Lower lobe of right lung (tissue), 2 donors: ENCODE data around the gene BTBD16. TPM values are rescaled to one million over a fixed set of nuclear protein-coding genes. Genes with fewer than 3 reads are reported as not detected.

Source experiments
- ATAC-seq, 2 donors: fragments of 200-7000 bp; cut with Tn5 transposase; one replicate each; pipeline ENCODE4 v1.9.1; 2020 to 2022; ENCODE audit warnings: mild to moderate bottlenecking in 2 of 2, moderate library complexity in 2 of 2
- DNase-seq: peaks from one replicate; pipeline ENCODE4 v3.0.0-alpha.2; 2020
- H3K27ac ChIP-seq: fragments of 200-600 bp; one replicate; pipeline ENCODE4 v1.8.0; 2022
- H3K27me3 ChIP-seq: fragments of 200-600 bp; one replicate; pipeline ENCODE4 v1.8.0; 2022; ENCODE audit warnings: low read depth
- H3K36me3 ChIP-seq: fragments of 200-600 bp; one replicate; pipeline ENCODE4 v1.8.0; 2022; ENCODE audit warnings: mild to moderate bottlenecking
- H3K4me1 ChIP-seq: fragments of 200-600 bp; one replicate; pipeline ENCODE4 v1.8.0; 2022
- H3K4me3 ChIP-seq: fragments of 200-600 bp; one replicate; pipeline ENCODE4 v1.8.0; 2022; ENCODE audit warnings: mild to moderate bottlenecking
- H3K9me3 ChIP-seq: fragments of 200-600 bp; one replicate; pipeline ENCODE4 v1.8.0; 2022
- CTCF ChIP-seq: fragments of 200-600 bp; IDR thresholded peaks from one replicate; pipeline ENCODE4 v1.8.0; 2022; ENCODE audit warnings: antibody characterized with exemption, mild to moderate bottlenecking
- intact Hi-C: fragments of 100-400 bp; cut with DNase I; formaldehyde crosslinking; loops from one replicate; pipeline ENCODE4 v1.11.0; 2022
- total RNA-seq: library from RNA; stranded (reverse); fragmentation: NEBNext Ultra II Directional; extraction: Animal tissue kit (Norgen Biotek cat#: 25700); gene quantifications from one replicate; pipeline ENCODE4 v1.2.1, GENCODE V29; 2021
- donor health status: DM: no; HTN: yes; CAD: no; lungs with severe emphysema.

BTBD16 gene
- total RNA-seq, 1 donor from 2014 or later: 0.62 TPM

GRCh38 chr10:122348935-122349361 lies 77.9 kb downstream of the BTBD16 start:
- Histone ChIP-seq H3K27ac (no peak overlapping the region), H3K4me1 (no peaks in the 10 kb centered on the region), H3K36me3 (no peaks in the 10 kb centered on the region), H3K4me3 (no peak overlapping the region), H3K27me3 (no peaks in the 10 kb centered on the region), H3K9me3 (no peaks in the 10 kb centered on the region)
- intact Hi-C loops: no loop called here
- no peak for ATAC-seq
- TF ChIP-seq CTCF: no peak
- DNase-seq: no peak

- Histone ChIP-seq H3K4me3 (no peak overlapping the region), H3K27me3 (no peaks in the 10 kb centered on the region), H3K27ac (no peak overlapping the region), H3K9me3 (no peaks in the 10 kb centered on the region), H3K36me3 (no peaks in the 10 kb centered on the region), H3K4me1 (no peaks in the 10 kb centered on the region)
- intact Hi-C loops: no loop called here
- ATAC-seq (no peak), DNase-seq (no peak)
- TF ChIP-seq CTCF: no peak
Measured at GRCh38 chr10:122349758-122350369, 78.8 kb downstream of the BTBD16 start.

- Histone ChIP-seq H3K27ac (no peak overlapping the region), H3K4me1 (no peaks in the 10 kb centered on the region), H3K9me3 (no peaks in the 10 kb centered on the region), H3K4me3 (no peak overlapping the region), H3K36me3 (no peaks in the 10 kb centered on the region), H3K27me3 (no peaks in the 10 kb centered on the region)
- TF ChIP-seq CTCF: no peak
- ATAC-seq: no peak
- no peak for DNase-seq
- intact Hi-C loops: no loop called here
Measured at GRCh38 chr10:122350893-122351292, 79.8 kb downstream of the BTBD16 start.

GRCh38 chr10:122352817-122353525 lies 81.9 kb downstream of the BTBD16 start:
- intact Hi-C loops: no loop called here
- no peak for DNase-seq
- Histone ChIP-seq H3K4me3 (no peak overlapping the region), H3K27ac (no peak overlapping the region), H3K27me3 (no peaks in the 10 kb centered on the region), H3K4me1 (no peaks in the 10 kb centered on the region), H3K36me3 (no peaks in the 10 kb centered on the region), H3K9me3 (no peaks in the 10 kb centered on the region)
- no peak for TF ChIP-seq CTCF
- no peak for ATAC-seq

- no peaks in the 10 kb centered on the region for H3K4me1 ChIP-seq
- no peaks in the 10 kb centered on the region for H3K36me3 ChIP-seq
- no peaks in the 10 kb centered on the region for H3K27me3 ChIP-seq
- intact Hi-C loops: no loop called here
- H3K27ac ChIP-seq: no peak overlapping the region
- H3K4me3 ChIP-seq: no peak overlapping the region
- no peaks in the 10 kb centered on the region for H3K9me3 ChIP-seq
- TF ChIP-seq CTCF: no peak
- DNase-seq (no peak), ATAC-seq (no peak)
Measured at GRCh38 chr10:122354383-122354782, 83.3 kb downstream of the BTBD16 start.
